RCC 7860 (cell line): ENCODE results near the gene CMTM5.
"Not testable (repeated sequence)": the region's sequence is repeated elsewhere in the genome, so short reads cannot be mapped to it uniquely, and the experiment has no call there.

Experiments used
- DNase-seq: peaks from one replicate; pipeline ENCODE4 v3.0.0-alpha.2; 2015; ENCODE audit warnings: low spot score
- FAIRE-seq: peaks from 2 replicates; lab custom pipeline; 2012; peaks lifted over from hg19 to GRCh38; lab: Jason Lieb, UNC

The CMTM5 gene

GRCh38 chr14:23411563-23412525, 35.0 kb downstream of the CMTM5 start:
- no peak for FAIRE-seq
- DNase-seq = no peak

GRCh38 chr14:23413681-23414080, 36.8 kb downstream of the CMTM5 start:
- FAIRE-seq (no peak), DNase-seq (no peak)

- DNase-seq = no peak
These were observed 37.4 kb downstream of the CMTM5 start for GRCh38 chr14:23414254-23414653.

GRCh38 chr14:23414906-23415820, 38.3 kb downstream of the CMTM5 start:
- DNase-seq (no peak), FAIRE-seq (no peak)

More at GRCh38 chr14:23414254-23414653, 37.4 kb downstream of the CMTM5 start:
- FAIRE-seq = no peak

- no peak for DNase-seq
- no peak for FAIRE-seq
These were observed 39.3 kb downstream of the CMTM5 start for GRCh38 chr14:23415821-23416778.

- FAIRE-seq (no peak), DNase-seq (no peak)
These were observed 40.0 kb downstream of the CMTM5 start for GRCh38 chr14:23416801-23417200.

GRCh38 chr14:23417269-23417668, 40.4 kb downstream of the CMTM5 start:
- DNase-seq, FAIRE-seq: not testable (repeated sequence)

- DNase-seq (no peak), FAIRE-seq (no peak)
These were observed 41.2 kb downstream of the CMTM5 start for GRCh38 chr14:23418021-23418420.

- DNase-seq, FAIRE-seq: not testable (repeated sequence)
These were observed 42.8 kb downstream of the CMTM5 start for GRCh38 chr14:23419646-23420045.

- DNase-seq = no peak
These were observed 44.7 kb downstream of the CMTM5 start for GRCh38 chr14:23421594-23421993.

GRCh38 chr14:23423657-23424056, 46.8 kb downstream of the CMTM5 start:
- DNase-seq = no peak
- no peak for FAIRE-seq

More at GRCh38 chr14:23421594-23421993, 44.7 kb downstream of the CMTM5 start:
- no peak for FAIRE-seq

- DNase-seq = no peak
- no peak for FAIRE-seq
These were observed 48.3 kb downstream of the CMTM5 start for GRCh38 chr14:23425169-23425568.

GRCh38 chr14:23425798-23426197, 49.0 kb downstream of the CMTM5 start:
- not testable (repeated sequence) for FAIRE-seq, DNase-seq

- FAIRE-seq (no peak), DNase-seq (no peak)
These were observed 52.0 kb downstream of the CMTM5 start for GRCh38 chr14:23428686-23429495.
